ENCODE measurements around the gene RTP2. TPM values are rescaled to one million over a fixed set of nuclear protein-coding genes. Genes with fewer than 3 reads are reported as not detected.

The RTP2 gene
- total and polyA plus RNA-seq, 2 experiments from 2014 or later: not detected

GRCh38 chr3:187721055-187721454, 18.7 kb upstream of the RTP2 start:
- Histone ChIP-seq H3K27me3 (no peaks in the 10 kb centered on the region), H4K20me1 (ENCODE audit: insufficient read depth, poor library complexity, severe bottlenecking) (peaks cover 9% of the 10 kb centered on the region), H3K9me2 (replicated peaks; ENCODE audit: insufficient read depth) (no peaks in the 10 kb centered on the region), H3K4me3 (no peak overlapping the region), H2AFZ (no peak overlapping the region), H3K4me2 (no peak overlapping the region), H3K4me1 (ENCODE audit: insufficient read depth) (peaks cover 11% of the 10 kb centered on the region), H3K9me3 (ENCODE audit: low read depth) (no peaks in the 10 kb centered on the region), H3K27ac (no peak overlapping the region), H3K79me2 (no peaks in the 10 kb centered on the region), H3K36me3 (replicated peaks; ENCODE audit: insufficient read depth, low read depth) (no peaks in the 10 kb centered on the region)
- DNase-seq (ENCODE audit: low spot score): no peak
- 87% methylated on average over 8 of the region's 8 CpGs for WGBS (ENCODE audit: low lambda C conversion rate, missing lambda C conversion rate)
- TF ChIP-seq, protein P1, sequence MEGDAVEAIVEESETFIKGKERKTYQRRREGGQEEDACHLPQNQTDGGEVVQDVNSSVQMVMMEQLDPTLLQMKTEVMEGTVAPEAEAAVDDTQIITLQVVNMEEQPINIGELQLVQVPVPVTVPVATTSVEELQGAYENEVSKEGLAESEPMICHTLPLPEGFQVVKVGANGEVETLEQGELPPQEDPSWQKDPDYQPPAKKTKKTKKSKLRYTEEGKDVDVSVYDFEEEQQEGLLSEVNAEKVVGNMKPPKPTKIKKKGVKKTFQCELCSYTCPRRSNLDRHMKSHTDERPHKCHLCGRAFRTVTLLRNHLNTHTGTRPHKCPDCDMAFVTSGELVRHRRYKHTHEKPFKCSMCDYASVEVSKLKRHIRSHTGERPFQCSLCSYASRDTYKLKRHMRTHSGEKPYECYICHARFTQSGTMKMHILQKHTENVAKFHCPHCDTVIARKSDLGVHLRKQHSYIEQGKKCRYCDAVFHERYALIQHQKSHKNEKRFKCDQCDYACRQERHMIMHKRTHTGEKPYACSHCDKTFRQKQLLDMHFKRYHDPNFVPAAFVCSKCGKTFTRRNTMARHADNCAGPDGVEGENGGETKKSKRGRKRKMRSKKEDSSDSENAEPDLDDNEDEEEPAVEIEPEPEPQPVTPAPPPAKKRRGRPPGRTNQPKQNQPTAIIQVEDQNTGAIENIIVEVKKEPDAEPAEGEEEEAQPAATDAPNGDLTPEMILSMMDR (IDR thresholded peaks at IDR 0.05; ENCODE audit: poor library complexity): no peak
- no peak for TF ChIP-seq EZH2phosphoT487 (IDR thresholded peaks at IDR 0.05; ENCODE audit: low read depth, severe bottlenecking, unreplicated experiment)
- TF ChIP-seq EZH2 (IDR thresholded peaks at IDR 0.05; ENCODE audit: borderline replicate concordance): no peak

- Histone ChIP-seq H3K9me2 (replicated peaks; ENCODE audit: insufficient read depth) (no peaks in the 10 kb centered on the region), H3K27me3 (no peaks in the 10 kb centered on the region), H3K4me1 (ENCODE audit: insufficient read depth) (peaks cover 11% of the 10 kb centered on the region), H2AFZ (no peak overlapping the region), H3K36me3 (replicated peaks; ENCODE audit: insufficient read depth, low read depth) (no peaks in the 10 kb centered on the region), H3K9me3 (ENCODE audit: low read depth) (no peaks in the 10 kb centered on the region), H3K4me3 (no peak overlapping the region), H3K79me2 (no peaks in the 10 kb centered on the region), H3K4me2 (no peak overlapping the region), H3K27ac (no peak overlapping the region), H4K20me1 (ENCODE audit: insufficient read depth, poor library complexity, severe bottlenecking) (peaks cover 3% of the 10 kb centered on the region)
- DNase-seq (ENCODE audit: low spot score): no peak
- 90% methylated on average over 2 of the region's 2 CpGs for WGBS (ENCODE audit: low lambda C conversion rate, missing lambda C conversion rate)
- TF ChIP-seq EZH2 (IDR thresholded peaks at IDR 0.05; ENCODE audit: borderline replicate concordance) (no peak), EZH2phosphoT487 (IDR thresholded peaks at IDR 0.05; ENCODE audit: low read depth, severe bottlenecking, unreplicated experiment) (no peak)
- TF ChIP-seq, protein P1 (IDR thresholded peaks at IDR 0.05; ENCODE audit: poor library complexity): no peak
Measured at GRCh38 chr3:187720337-187720670, 17.9 kb upstream of the RTP2 start.

DNA sequence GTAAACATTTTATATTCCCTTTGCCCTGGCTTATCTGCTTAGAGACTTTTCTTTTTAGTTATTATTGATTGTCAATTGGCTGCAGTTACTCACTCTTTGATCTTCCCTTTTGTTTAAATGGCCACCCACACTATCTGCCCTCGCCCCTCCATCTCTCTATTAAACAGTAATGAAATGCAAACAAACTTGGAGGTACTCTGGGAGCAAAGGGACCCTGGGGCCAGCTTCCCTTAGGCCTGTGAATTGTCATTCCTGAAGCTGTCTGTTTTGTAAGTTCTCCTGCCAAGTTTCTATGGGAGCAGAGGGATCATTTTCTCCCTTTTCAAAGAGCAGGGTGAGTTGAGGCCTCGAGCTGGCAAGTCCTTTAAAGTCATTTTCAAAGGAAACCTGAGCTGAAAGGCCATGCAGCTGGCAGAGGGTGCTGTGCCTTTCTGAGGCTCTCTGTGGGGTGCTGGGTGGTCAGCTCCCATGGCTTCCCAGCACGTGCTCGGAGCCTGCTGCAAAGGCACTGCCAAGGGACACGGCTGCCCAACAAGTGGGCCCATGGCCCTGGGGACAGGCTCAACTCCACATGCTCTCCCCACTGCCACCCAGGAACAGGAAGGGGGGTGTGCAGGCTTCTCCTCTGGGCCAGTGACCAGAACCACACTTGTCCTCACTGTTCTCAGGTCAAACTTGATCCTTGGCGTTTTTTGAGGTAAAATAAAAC, 17.4 kb upstream of the RTP2 start:
- Histone ChIP-seq H4K20me1 (ENCODE audit: insufficient read depth, poor library complexity, severe bottlenecking) (peaks cover 3% of the 10 kb centered on the region), H3K27me3 (no peaks in the 10 kb centered on the region), H3K4me3 (no peak overlapping the region), H3K36me3 (replicated peaks; ENCODE audit: insufficient read depth, low read depth) (no peaks in the 10 kb centered on the region), H3K27ac (no peak overlapping the region), H3K9me3 (ENCODE audit: low read depth) (no peaks in the 10 kb centered on the region), H3K9me2 (replicated peaks; ENCODE audit: insufficient read depth) (no peaks in the 10 kb centered on the region), H3K4me2 (no peak overlapping the region), H3K4me1 (ENCODE audit: insufficient read depth) (peaks cover 11% of the 10 kb centered on the region), H3K79me2 (no peaks in the 10 kb centered on the region), H2AFZ (no peak overlapping the region)
- 44% methylated on average over 6 of the region's 6 CpGs for WGBS (ENCODE audit: low lambda C conversion rate, missing lambda C conversion rate)
- DNase-seq (ENCODE audit: low spot score): no peak
- TF ChIP-seq EZH2 (IDR thresholded peaks at IDR 0.05; ENCODE audit: borderline replicate concordance): no peak

DNA sequence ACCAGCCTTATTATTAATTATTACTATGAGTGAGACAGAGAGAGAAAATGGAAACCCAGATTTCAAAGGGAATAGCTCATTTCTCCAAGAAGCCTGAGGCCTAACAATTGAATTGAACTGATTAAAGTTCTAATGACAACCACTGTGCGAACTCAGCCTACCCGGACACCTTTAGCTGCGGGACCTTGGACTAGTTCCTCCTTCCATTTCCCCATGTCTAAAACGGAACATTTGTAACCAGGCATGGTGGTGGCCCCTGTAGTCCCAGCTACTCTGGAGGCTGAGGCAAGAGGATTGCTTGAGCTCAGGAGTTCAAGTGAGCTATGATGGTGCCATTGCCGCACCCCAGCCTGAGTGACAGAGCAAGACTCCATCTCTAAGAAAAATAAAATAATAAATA, 16.4 kb upstream of the RTP2 start:
- no peak overlapping the region for H3K4me2 ChIP-seq
- H3K4me3 ChIP-seq: no peak overlapping the region
- no peak for DNase-seq (ENCODE audit: low spot score)
- TF ChIP-seq EZH2phosphoT487 (IDR thresholded peaks at IDR 0.05; ENCODE audit: low read depth, severe bottlenecking, unreplicated experiment): no peak
- TF ChIP-seq, protein P1 (IDR thresholded peaks at IDR 0.05; ENCODE audit: poor library complexity): no peak
- TF ChIP-seq EZH2 (IDR thresholded peaks at IDR 0.05; ENCODE audit: borderline replicate concordance): no peak
- H3K36me3 ChIP-seq (replicated peaks; ENCODE audit: insufficient read depth, low read depth): no peaks in the 10 kb centered on the region
- no peaks in the 10 kb centered on the region for H3K79me2 ChIP-seq
- no peak overlapping the region for H3K27ac ChIP-seq
- H3K9me2 ChIP-seq (replicated peaks; ENCODE audit: insufficient read depth): no peaks in the 10 kb centered on the region
- peaks cover 3% of the 10 kb centered on the region for H4K20me1 ChIP-seq (ENCODE audit: insufficient read depth, poor library complexity, severe bottlenecking)
- H2AFZ ChIP-seq: no peak overlapping the region
- 99% methylated on average over 5 of the region's 5 CpGs for WGBS (ENCODE audit: low lambda C conversion rate, missing lambda C conversion rate)
- peaks cover 11% of the 10 kb centered on the region for H3K4me1 ChIP-seq (ENCODE audit: insufficient read depth)
- no peaks in the 10 kb centered on the region for H3K27me3 ChIP-seq
- H3K9me3 ChIP-seq (ENCODE audit: low read depth): no peaks in the 10 kb centered on the region

All from hepatocyte (in vitro differentiated cells).